HG03103 (cell line): ENCODE results near the gene ITGA1.
"Not testable (repeated sequence)": the region's sequence is repeated elsewhere in the genome, so short reads cannot be mapped to it uniquely, and the experiment has no call there.

ENCODE experiments used
- ATAC-seq: cut with Tn5 transposase; IDR thresholded peaks from one replicate; pipeline ENCODE4 v1.9.1; 2021; ENCODE audit warnings: low read depth; ENCODE audit not compliant: unreplicated experiment

Gene ITGA1

DNA sequence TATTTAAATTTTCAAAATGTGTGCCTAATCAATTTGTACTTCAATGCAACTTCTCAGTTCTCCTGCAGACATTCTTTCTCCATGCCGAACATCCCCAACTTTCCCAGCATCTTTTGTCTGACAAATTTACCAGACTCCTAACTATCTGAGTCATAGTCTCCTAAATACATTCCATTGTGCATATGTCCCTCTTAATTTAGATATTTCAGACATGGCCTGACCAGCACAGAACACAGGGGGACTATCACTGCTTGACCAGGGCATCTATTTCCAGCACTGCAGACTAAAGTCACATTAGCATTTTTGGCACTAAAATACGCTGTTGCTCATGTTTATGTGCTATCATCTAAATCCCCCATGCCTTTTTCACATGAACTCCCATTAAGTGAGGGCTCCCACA is 71.9 kb downstream of the ITGA1 start:
- no peak for ATAC-seq

DNA sequence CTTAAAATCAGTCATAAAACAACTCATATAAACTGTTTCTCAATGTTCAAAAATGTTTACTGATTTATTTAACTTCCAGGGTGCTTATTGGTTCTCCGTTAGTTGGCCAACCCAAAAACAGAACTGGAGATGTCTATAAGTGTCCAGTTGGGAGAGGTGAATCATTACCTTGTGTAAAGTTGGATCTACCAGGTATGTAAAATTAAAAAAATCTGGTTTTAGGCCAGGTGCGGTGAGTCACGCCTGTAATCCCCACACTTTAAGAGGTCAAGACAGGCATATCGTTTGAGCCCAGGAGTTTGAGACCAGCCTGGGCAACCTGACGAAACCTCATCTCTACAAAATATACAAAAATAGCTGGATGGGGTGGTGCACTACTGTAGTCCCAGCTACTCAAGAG is 73.7 kb downstream of the ITGA1 start:
- ATAC-seq = no peak

DNA sequence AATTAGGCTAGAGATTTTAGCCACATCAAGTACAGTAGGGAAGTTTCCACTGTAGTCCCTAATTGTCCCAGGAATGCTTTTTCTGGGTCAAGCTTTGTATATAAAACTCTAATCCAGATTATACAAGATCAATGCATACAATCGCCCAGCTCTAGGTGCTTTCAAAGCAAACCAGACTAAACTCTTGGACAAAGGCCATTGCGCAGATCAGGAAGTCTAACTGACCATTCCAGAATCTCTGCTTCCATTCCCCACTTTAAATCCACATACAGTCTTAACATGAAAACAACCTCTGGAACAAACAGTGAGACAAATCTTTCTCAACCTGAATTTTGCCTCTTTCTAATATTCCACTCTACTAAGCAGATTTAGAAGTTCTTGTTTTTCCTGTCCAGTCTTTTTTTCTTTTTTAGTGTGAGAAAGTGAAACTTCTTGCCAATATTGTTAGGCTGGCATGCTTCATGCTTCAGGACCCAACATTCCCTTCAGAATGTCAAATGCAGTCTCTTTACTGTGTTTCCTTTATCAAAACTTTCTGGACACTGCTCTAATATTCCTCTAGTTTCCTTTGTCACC is 76.1 kb downstream of the ITGA1 start:
- no peak for ATAC-seq

DNA sequence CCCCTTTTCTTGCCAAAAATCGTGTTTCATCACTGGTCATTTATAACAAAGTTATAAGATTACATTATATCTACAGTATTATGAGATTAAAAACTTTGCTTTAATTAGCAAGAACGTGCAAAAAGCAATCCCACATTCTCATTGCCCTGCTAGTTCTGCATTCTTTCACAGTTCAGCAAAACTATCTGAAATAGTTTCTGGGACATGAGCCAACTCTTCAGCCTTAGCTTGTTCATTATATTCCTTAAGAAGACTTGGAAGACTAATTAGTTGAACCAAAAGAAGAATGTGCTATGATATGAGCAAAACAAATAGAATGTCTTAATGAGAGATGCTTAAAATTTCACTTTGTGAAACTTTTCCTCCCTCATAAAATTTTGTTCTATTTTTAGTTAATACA is 76.7 kb downstream of the ITGA1 start:
- no peak for ATAC-seq

DNA sequence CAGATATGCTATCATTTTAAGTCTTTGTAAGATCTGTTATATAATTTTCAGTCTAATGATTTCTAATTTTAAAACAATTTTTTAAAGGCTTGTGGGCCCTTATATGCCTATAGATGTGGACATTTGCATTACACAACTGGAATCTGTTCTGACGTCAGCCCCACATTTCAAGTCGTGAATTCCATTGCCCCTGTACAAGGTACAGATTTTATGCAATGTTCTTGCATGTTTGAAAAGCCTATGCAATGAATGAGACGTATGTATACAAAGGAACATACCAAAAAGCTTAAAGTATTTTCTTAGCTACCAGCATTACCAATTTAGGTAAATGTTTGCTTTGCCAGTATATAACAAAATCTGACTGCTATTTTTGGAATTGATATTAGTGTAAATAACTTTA is 77.2 kb downstream of the ITGA1 start:
- no peak for ATAC-seq

DNA sequence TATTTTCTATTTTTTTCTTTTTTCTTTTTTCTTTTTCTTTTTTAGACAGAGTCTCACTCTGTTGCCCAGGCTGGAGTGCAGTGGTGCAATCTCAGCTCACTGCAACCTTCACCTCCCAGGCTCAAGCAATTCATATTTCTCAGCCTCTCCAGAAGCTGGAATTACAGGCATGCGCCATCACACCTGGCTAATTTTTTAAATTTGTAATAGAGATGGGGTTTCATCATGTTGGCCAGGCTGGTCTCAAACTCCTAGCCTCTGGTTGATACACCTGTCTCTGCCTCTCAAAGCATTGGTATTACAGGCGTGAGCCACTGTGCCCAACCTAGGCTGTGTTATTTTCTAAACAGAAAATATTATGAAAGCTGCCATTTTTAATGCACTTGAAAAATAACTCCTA is 78.3 kb downstream of the ITGA1 start:
- ATAC-seq = not testable (repeated sequence)

DNA sequence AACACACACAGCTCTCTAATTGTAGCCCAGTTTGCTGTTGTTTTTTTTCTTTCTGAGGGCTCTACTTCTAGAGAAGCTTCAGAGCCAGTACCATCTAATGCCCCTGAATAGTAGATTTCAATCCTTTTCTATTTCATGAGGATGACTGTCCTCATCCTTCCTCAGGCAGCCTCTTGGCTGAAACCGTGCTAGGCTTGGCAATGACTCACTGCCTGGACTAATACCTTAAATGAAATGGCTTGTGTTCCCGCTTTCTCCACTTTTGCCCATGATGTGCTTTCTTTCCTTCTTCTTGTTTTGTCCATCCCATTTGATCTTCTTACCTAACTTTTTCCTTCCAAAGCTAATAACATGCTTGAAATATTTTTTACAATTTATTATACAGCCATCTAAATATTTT is 80.1 kb downstream of the ITGA1 start:
- ATAC-seq = no peak

DNA sequence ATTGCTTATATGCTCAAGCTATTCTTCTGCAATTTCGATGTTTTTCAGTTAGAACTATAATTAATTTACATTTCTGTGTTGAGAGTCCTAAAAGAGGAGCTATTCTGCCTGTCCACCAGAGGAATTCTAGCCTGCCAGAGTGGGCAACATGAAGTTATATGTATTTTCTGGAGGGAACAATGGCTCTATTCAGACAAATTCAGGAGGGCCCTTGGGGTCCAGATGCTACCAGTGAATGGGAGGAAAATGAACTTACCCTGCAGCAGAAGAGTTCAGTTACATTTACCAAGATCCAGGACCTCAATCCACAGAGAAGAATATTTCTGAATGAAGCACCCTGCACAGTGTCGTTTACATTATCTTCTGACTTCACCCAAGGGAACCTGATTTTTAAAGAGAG is 80.7 kb downstream of the ITGA1 start:
- ATAC-seq = no peak

DNA sequence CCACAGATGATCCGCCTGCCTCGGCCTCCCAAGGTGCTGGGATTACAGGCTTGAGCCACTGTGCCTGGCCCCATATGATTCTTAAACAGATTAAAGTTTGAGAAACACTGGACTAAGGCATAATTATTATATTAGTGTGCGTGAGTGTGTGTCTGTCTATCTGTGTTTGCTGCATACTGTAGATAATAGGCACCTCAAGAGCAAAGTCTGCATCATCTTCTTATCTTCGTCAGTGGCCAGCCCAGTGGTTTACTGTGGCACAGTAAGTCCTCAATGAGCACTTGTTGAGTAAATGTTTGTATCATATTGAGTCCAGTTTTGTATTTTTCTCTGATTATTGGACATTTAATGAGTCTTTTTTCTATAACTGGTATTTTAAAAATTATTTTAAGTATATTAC is 81.7 kb downstream of the ITGA1 start:
- ATAC-seq = no peak

DNA sequence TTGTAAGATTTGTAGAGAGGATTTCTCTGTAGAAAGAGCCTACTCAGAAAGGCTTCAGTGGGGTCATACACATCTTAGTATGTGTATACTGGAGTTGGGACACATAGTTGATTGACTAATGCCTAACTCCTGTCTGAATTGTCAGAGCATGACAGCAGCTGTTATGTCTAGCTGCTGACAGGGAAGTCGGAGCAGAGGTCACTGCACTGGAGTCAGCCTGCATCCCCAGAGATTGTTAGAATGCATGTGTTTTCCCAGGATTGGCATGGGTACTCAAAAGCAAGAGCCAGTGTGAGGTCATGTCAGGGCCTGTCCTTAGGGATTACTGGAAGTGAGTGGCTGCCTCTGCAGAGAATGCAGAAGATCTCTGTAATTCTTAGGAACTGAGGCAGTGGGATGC is 82.7 kb downstream of the ITGA1 start:
- no peak for ATAC-seq

DNA sequence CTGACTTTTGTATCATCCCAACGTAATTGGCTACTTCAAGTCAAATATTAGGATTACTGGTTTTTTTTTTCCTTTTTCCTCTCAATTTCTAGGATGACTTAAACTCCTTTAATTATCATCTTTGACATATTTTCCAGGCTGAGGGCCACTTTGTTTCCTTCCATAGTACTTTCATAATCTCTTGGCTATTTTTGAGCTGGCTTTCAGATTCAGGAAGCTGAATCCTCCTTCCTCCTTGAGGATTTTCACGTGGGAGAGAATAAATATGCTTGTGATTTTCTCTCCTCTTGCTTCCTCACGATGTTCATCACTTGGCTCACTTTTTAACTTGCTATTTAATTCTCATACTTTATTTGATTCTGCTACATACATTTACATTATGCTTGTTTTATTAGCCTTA is 88.1 kb downstream of the ITGA1 start:
- no peak for ATAC-seq

DNA sequence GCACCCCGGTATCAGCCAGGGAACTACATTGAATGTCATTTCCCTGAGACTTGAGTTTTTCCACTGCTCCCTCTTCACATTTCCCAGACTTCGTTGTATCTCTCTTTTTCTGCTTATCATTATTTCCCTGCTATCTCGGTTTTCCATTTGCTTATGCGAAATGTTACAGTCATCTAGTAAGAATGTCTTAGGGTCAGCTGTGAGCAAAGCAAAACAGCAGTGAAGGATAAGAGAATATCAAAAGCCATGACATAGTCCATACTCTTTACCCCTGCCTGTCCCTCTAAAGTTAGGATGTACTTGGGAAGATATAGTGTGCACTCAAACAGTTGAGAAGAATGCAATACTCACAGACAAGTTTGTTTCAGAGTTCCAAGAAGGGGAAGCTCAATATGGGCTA is 88.7 kb downstream of the ITGA1 start:
- no peak for ATAC-seq

DNA sequence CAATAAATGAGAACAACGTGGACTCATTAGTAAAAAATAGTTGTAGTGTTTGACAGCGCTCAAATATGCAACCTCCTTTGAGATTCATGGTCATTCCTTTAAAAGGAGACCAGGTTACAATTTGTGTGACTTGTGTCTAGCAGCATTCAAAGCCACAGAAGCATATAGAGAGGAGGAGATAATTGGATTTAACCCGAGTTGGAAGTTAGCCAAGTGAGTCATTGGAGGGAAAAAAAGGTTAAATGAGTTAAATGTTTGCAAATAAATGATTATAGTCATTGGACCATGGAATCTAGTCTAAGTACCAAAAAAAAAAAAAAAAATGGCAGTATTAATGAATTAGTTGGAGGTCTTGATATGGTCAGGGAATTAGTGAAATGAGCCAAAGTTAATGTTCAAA is 90.9 kb downstream of the ITGA1 start:
- no peak for ATAC-seq

DNA sequence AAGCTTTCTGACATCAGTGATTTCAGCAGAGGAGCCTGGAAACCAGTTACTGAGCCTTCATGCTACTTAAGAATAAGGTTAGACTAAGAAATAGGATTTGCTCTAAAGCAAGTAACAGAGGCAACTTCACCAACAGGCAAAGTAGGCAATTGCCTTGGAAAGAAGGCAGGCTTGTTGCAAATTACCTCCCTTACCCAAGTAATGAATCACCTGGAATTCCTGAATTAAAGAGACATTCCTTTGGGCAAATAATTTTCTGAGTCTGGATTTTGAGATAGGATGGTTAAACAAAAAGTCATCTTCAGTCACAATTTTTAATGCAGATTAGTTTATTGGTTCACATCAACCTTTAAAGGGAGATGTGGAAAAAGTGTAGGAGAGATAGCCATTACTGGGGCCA is 92.8 kb downstream of the ITGA1 start:
- no peak for ATAC-seq

DNA sequence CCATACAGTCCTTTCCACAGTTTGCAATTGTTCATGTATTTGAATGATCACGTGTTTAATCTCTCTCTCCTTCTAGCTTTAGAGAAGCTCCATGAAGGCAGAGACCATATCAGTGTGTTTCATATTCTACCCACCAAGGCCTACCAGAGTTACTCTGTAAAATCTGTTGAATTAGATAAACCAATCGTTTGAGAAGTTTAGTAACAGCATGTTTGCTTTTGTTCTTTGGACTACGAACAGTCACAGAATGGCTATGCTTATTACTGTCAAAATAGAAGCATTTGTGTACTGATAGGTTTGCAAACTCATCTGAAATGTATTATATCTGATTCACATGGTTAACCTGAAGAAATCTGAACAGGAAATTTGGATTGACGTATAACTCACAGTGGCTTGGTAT is 93.8 kb downstream of the ITGA1 start:
- no peak for ATAC-seq

DNA sequence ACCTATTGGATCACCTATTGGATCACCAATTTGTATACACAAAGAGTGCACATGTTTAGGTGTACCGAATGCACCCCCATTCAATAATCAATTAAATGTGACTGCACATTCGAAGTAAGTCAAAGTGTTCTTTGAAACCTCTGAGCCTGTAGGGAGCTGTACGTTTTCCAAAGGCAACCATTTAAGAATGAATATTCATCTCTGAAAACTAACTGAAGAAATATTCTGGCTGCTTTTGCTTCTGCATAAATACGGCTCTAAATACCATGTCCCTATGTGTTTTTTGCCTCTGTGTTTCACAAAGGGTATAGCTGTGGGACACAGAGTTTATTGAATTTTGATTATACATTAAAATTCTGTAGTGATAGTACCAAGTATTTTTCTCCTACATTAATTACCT is 95.4 kb downstream of the ITGA1 start:
- no peak for ATAC-seq

DNA sequence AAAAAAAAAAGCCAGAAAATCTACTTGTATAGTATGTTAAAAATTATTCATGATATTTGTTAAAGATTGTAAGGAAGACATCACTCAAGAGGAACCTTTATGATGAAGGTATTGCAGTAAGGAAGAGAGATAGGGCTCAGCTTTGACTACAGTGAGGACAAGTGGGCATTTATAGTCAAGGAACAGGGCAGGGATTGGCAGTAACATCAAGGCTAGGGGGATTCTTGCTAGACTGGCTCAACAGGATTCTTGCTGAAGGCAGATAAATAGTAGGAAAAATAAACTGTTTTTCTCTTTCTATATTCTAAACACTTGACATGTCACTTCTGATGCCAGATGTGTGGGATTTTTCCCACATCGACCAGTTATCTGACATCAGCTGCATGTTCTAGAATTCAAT is 96.7 kb downstream of the ITGA1 start:
- no peak for ATAC-seq

DNA sequence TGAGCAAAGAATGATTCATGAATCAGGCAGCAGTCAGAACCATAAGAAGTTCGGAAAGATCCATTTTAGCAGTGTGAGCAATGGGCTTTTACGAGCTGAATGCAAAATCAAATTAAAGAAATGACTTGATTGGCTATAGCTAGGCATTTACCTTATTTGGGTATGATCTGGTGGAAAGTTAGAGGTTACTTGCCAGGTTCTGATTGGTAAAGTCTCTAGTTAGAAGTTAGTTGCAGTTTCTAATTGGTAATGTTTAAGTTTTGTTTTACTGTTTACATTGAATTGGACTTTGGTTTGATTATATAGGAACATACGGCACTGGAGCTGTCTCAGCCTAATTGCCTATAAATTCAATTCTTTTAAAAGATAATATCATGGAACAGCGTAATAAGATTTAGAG is 97.9 kb downstream of the ITGA1 start:
- ATAC-seq = no peak

DNA sequence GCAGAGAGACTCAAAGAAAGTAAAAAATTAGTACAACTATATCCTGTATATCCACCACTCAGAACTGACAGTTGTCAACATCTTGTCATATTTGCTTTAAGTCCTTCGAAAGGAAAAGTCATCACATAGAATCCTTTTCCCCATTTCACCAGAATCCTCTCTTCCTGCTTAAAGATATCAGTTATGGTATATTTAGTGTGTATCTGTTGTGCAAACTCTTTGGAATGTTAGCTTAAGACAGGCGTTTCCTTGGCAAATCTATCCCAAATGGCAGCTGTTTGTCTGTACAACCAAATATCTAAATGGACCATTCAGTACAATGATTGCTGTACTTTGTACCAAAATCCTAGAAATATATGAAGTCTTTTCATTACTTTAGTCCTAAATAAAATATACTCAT is 98.5 kb downstream of the ITGA1 start:
- no peak for ATAC-seq

DNA sequence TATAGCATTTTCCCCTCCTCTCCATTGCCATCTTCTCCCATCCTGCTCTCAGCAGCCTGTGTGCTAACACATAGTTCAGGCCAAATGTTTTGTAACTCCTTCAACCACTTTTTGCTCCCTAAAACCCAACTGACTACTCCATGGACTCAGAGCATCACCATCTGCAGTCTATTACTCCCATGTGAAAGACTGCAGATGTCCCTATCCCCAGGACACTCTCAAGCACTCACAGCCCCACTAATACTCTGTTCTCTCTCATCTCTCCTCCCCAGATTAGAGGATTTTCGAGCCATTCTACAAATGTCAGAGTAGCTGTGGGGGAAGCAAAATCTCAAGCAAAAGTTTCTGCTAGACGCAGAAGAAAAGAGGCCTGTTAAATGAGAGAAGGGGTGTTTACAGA is 99.3 kb downstream of the ITGA1 start:
- no peak for ATAC-seq

DNA sequence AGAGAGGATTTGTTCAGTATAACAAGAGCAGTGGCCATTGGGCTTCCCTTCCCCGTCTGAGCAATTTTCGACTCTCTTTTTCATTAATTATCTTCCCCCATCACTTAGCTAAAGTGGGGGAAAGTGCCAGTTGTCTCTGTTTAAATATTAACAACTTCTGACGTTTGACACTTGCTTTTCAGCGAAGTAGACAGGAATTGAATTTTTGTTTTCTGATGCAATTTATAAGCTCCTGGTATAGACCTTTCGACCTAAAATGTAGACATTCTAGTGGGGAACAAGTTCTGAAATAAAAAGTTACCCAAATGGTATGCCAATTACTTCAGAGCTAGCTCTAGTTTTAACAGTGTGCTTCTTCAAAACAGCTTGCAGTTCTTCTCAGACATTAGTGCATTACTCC is 100.6 kb downstream of the ITGA1 start:
- ATAC-seq = no peak

DNA sequence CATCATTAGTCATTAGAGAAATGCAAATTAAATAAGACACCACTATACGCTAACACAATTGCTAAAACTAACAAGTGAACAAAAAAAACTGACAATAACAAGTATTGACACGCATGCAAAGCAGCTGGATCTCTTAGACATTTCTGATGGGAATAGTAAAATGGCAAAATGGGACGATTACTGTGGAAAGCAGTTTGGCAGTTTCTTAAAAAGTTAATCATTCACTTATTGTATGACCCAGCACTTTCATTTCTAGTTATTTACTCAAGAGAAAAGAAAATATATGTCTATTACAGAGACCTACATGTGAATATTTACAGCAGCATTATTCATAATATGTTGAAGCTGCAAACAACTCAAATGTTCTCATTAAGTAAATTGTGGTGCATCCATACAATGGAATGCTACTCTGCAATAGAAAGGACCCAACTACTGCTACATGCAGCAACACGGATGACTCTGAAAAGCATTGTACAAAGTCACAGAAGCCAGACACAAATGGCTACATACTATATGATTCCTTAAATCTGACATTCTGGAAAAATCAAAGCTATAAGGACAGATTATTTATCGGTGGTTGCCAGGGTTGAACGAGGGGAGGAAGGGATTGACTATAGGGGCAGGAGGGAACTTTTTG is 104.6 kb downstream of the ITGA1 start:
- ATAC-seq = no peak

DNA sequence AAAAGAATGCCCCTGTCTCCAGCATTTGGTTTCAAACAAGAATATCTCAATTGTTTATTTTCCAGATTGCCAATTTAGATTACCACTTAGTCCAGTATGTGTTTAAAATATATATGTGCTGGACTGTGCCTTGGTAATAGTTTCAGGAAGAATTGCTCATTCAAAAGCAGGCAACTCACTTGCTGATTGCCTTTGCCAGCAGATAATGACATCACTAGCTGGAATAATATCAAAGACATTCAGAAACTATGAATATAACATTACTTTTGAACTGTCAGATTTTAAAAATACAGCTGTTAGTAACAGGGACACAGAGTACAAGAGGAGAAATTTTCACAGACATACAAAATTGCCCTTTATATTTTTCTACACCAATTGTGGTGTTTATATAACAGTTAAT is 105.4 kb downstream of the ITGA1 start:
- ATAC-seq = no peak
